Keratinocyte (primary cell): ENCODE measurements around the gene GBP1.

Experiments used
- CTCF ChIP-seq, 3 experiments: IDR thresholded peaks in 1 of 3; conservative IDR thresholded peaks in 1 of 3; optimal IDR thresholded peaks in 1 of 3; 2 replicates in 2 of 3; 3 replicates in 1 of 3; pipeline versions ENCODE3 to v1.5.1; 2011; ENCODE audit warnings: low read length in 3 of 3, mild to moderate bottlenecking in 3 of 3, moderate library complexity in 2 of 3, control low read depth in 1 of 3, inconsistent platforms in 1 of 3; ENCODE audit not compliant: insufficient read depth in 2 of 3; ENCODE audit errors: extremely low read depth in 1 of 3
- EZH2 ChIP-seq: IDR thresholded peaks from one replicate; pipeline ENCODE4 v1.6.1; 2012; ENCODE audit warnings: inconsistent platforms, mild to moderate bottlenecking, low read length, moderate library complexity

- TF ChIP-seq CTCF (optimal IDR thresholded peaks at IDR 0.05 in 1 of 3, IDR thresholded peaks at IDR 0.05 in 1 of 3, conservative IDR thresholded peaks at IDR 0.05 in 1 of 3; ENCODE audit: extremely low read depth in 1 of 3, insufficient read depth in 2 of 3, low read length in 3 of 3) (no peak), EZH2 (no peak)
These were observed 4.9 kb upstream of the GBP1 start for GRCh38 chr1:89069951-89070350.
